ENCODE data around the gene HOXA4. TPM values are rescaled to one million over a fixed set of nuclear protein-coding genes. Genes with fewer than 3 reads are reported as not detected.

Gene HOXA4
- total and polyA plus RNA-seq, 2 experiments from 2014 or later: not detected

DNA sequence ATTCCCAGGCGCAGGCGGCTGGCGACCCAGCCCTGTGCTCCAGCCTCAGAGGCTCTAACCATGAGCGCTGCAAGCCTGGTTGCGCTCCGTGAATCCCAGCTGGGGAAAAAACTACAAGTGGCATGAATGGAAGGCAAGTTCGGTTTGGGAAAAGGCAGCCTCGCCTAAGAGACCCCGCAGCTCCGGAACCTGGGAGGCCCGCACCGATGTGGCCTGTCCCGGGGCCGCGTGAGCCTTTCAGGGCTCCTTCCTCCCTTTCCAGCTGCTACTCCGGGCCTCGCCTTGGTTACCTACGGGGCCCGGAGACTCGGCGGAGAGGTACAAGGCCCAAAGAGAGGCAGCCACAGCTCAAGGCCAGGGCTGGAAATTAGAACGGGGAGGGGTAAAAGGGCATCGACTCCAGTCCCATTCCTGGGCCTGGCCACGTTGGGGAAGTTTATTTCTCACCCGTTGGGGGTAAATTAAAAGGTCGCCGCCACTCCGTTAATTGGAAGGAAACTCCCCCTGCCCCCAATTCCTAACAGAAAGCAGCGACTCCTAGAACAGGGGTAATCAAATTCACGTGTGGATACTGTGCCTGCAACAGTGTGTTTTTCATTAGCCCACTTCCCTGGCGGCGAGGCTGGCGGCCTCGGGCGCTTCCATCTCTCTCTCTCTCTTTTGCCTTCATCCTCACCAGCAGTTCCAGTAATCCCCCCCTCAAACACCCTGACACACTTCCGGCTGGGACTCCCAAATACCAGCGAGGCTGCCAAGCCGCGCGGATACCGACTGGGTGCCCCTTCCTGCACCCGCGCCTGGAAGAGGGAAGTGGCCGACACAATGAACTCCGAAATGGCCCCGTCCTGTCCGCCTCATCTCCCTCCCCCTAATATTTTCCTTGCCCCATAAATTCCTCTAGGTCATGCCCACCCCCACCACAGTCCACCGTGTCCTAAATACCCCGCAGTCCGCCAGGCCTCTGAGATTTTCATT is 36.3 kb upstream of the HOXA4 start:
- Histone ChIP-seq H2AFZ (no peak overlapping the region), H3K36me3 (ENCODE audit: insufficient read depth) (no peaks in the 10 kb centered on the region; the same call in 1 of the 2 replicates), H4K20me1 (replicated peaks; ENCODE audit: insufficient read depth) (peaks cover 59% of the 10 kb centered on the region), H3K4me3 (no peak overlapping the region), H3F3A (replicated peaks; ENCODE audit: low read depth) (peaks cover 38% of the 10 kb centered on the region), H3K9me2 (ENCODE audit: insufficient read depth) (no peaks in the 10 kb centered on the region), H3K4me2 (no peak overlapping the region), H3K4me1 (ENCODE audit: insufficient read depth) (peaks cover 4% of the 10 kb centered on the region), H3K79me2 (replicated peaks; ENCODE audit: insufficient read depth) (no peaks in the 10 kb centered on the region), H3K27ac (ENCODE audit: low read depth) (no peak overlapping the region), H3K27me3 (ENCODE audit: insufficient read depth) (peaks cover 100% of the 10 kb centered on the region)
- peaks cover 16% of the 10 kb centered on the region; the same call in 2 of the 3 replicates for H3K9me3 Mint-ChIP-seq
- H3K36me3 Mint-ChIP-seq (ENCODE audit: low read depth): no peaks in the 10 kb centered on the region; the same call in 2 of the 3 replicates
- DNase-seq (ENCODE audit: low spot score) (peak; percentile 53), ATAC-seq (no peak)
- peaks cover 13% of the 10 kb centered on the region for H3K4me1 Mint-ChIP-seq
- peak; percentile 95 for TF ChIP-seq EZH2 (IDR thresholded peaks at IDR 0.05; ENCODE audit: low read depth, unreplicated experiment)
- TF ChIP-seq EZH2phosphoT487 (IDR thresholded peaks at IDR 0.05; ENCODE audit: unreplicated experiment): peak; percentile 27
- TF ChIP-seq ZNF331 (CRISPR knock-in tag; IDR thresholded peaks at IDR 0.05; ENCODE audit: low read depth): no peak
- H3K4me3 Mint-ChIP-seq: no peak overlapping the region
- no peak overlapping the region for H3K27ac Mint-ChIP-seq
- H3K27me3 Mint-ChIP-seq (ENCODE audit: insufficient read depth, low read depth, poor library complexity): peaks cover 100% of the 10 kb centered on the region

DNA sequence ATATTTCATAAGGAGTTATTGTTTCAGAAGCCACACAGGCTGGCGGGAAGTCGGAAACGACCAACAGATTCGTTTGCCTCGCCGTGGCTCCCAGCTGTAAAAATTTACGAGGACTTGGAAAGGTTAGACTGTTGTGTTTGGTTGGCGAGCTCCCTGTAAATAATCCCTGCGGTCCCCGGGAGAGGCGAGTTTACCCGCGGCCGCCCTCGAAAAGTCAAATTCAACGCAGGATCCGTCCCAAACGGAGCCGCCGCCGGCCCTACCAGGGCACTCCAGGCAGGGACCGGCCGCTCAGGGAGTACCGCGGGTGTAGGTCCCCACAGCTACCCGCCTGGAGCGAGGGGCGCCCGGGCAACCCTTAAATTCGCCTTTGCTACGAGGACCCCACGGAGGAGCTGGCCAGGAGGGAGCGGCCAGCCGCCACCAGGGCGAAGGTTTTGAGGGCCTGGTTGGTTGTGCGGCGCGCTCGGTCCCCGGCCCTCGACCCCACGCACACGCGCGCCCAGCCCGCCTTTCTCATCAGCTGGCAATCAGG is 35.5 kb upstream of the HOXA4 start:
- Histone ChIP-seq H3K4me1 (ENCODE audit: insufficient read depth) (peaks cover 4% of the 10 kb centered on the region), H3K4me3 (no peak overlapping the region), H4K20me1 (replicated peaks; ENCODE audit: insufficient read depth) (peaks cover 51% of the 10 kb centered on the region), H3K36me3 (ENCODE audit: insufficient read depth) (no peaks in the 10 kb centered on the region; the same call in 1 of the 2 replicates), H3K27me3 (ENCODE audit: insufficient read depth) (peaks cover 100% of the 10 kb centered on the region), H3K9me2 (ENCODE audit: insufficient read depth) (no peaks in the 10 kb centered on the region), H3K27ac (ENCODE audit: low read depth) (no peak overlapping the region), H3K79me2 (replicated peaks; ENCODE audit: insufficient read depth) (no peaks in the 10 kb centered on the region), H3F3A (replicated peaks; ENCODE audit: low read depth) (peaks cover 32% of the 10 kb centered on the region), H3K4me2 (no peak overlapping the region), H2AFZ (no peak overlapping the region)
- Mint-ChIP-seq H3K9me3 (peaks cover 11% of the 10 kb centered on the region; the same call in 2 of the 3 replicates), H3K4me3 (no peak overlapping the region), H3K27me3 (ENCODE audit: insufficient read depth, low read depth, poor library complexity) (peaks cover 100% of the 10 kb centered on the region), H3K27ac (no peak overlapping the region), H3K4me1 (peaks cover 13% of the 10 kb centered on the region), H3K36me3 (ENCODE audit: low read depth) (no peaks in the 10 kb centered on the region; the same call in 2 of the 3 replicates)
- DNase-seq (ENCODE audit: low spot score): peak; percentile 32
- ATAC-seq: no peak
- TF ChIP-seq, protein P1, sequence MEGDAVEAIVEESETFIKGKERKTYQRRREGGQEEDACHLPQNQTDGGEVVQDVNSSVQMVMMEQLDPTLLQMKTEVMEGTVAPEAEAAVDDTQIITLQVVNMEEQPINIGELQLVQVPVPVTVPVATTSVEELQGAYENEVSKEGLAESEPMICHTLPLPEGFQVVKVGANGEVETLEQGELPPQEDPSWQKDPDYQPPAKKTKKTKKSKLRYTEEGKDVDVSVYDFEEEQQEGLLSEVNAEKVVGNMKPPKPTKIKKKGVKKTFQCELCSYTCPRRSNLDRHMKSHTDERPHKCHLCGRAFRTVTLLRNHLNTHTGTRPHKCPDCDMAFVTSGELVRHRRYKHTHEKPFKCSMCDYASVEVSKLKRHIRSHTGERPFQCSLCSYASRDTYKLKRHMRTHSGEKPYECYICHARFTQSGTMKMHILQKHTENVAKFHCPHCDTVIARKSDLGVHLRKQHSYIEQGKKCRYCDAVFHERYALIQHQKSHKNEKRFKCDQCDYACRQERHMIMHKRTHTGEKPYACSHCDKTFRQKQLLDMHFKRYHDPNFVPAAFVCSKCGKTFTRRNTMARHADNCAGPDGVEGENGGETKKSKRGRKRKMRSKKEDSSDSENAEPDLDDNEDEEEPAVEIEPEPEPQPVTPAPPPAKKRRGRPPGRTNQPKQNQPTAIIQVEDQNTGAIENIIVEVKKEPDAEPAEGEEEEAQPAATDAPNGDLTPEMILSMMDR (conservative IDR thresholded peaks at IDR 0.05; ENCODE audit: low read depth in 2 of 2): no peak
- TF ChIP-seq EZH2phosphoT487 (IDR thresholded peaks at IDR 0.05; ENCODE audit: unreplicated experiment): peak; percentile 98
- TF ChIP-seq POLR2AphosphoS5 (IDR thresholded peaks at IDR 0.05; ENCODE audit: low read depth): no peak
- TF ChIP-seq ZNF331 (CRISPR knock-in tag; IDR thresholded peaks at IDR 0.05; ENCODE audit: low read depth): no peak
- TF ChIP-seq, protein P2, sequence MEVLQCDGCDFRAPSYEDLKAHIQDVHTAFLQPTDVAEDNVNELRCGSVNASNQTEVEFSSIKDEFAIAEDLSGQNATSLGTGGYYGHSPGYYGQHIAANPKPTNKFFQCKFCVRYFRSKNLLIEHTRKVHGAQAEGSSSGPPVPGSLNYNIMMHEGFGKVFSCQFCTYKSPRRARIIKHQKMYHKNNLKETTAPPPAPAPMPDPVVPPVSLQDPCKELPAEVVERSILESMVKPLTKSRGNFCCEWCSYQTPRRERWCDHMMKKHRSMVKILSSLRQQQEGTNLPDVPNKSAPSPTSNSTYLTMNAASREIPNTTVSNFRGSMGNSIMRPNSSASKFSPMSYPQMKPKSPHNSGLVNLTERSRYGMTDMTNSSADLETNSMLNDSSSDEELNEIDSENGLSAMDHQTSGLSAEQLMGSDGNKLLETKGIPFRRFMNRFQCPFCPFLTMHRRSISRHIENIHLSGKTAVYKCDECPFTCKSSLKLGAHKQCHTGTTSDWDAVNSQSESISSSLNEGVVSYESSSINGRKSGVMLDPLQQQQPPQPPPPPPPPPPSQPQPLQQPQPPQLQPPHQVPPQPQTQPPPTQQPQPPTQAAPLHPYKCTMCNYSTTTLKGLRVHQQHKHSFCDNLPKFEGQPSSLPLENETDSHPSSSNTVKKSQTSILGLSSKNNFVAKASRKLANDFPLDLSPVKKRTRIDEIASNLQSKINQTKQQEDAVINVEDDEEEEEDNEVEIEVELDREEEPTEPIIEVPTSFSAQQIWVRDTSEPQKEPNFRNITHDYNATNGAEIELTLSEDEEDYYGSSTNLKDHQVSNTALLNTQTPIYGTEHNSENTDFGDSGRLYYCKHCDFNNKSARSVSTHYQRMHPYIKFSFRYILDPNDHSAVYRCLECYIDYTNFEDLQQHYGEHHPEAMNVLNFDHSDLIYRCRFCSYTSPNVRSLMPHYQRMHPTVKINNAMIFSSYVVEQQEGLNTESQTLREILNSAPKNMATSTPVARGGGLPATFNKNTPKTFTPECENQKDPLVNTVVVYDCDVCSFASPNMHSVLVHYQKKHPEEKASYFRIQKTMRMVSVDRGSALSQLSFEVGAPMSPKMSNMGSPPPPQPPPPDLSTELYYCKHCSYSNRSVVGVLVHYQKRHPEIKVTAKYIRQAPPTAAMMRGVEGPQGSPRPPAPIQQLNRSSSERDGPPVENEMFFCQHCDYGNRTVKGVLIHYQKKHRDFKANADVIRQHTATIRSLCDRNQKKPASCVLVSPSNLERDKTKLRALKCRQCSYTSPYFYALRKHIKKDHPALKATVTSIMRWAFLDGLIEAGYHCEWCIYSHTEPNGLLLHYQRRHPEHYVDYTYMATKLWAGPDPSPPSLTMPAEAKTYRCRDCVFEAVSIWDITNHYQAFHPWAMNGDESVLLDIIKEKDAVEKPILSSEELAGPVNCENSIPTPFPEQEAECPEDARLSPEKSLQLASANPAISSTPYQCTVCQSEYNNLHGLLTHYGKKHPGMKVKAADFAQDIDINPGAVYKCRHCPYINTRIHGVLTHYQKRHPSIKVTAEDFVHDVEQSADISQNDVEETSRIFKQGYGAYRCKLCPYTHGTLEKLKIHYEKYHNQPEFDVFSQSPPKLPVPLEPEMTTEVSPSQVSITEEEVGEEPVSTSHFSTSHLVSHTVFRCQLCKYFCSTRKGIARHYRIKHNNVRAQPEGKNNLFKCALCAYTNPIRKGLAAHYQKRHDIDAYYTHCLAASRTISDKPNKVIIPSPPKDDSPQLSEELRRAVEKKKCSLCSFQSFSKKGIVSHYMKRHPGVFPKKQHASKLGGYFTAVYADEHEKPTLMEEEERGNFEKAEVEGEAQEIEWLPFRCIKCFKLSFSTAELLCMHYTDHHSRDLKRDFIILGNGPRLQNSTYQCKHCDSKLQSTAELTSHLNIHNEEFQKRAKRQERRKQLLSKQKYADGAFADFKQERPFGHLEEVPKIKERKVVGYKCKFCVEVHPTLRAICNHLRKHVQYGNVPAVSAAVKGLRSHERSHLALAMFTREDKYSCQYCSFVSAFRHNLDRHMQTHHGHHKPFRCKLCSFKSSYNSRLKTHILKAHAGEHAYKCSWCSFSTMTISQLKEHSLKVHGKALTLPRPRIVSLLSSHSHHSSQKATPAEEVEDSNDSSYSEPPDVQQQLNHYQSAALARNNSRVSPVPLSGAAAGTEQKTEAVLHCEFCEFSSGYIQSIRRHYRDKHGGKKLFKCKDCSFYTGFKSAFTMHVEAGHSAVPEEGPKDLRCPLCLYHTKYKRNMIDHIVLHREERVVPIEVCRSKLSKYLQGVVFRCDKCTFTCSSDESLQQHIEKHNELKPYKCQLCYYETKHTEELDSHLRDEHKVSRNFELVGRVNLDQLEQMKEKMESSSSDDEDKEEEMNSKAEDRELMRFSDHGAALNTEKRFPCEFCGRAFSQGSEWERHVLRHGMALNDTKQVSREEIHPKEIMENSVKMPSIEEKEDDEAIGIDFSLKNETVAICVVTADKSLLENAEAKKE (CRISPR knock-in tag; IDR thresholded peaks at IDR 0.05): no peak
- no peak for TF ChIP-seq CREB1 (CRISPR knock-in tag; IDR thresholded peaks at IDR 0.05; ENCODE audit: low read depth)
- TF ChIP-seq, protein P3, sequence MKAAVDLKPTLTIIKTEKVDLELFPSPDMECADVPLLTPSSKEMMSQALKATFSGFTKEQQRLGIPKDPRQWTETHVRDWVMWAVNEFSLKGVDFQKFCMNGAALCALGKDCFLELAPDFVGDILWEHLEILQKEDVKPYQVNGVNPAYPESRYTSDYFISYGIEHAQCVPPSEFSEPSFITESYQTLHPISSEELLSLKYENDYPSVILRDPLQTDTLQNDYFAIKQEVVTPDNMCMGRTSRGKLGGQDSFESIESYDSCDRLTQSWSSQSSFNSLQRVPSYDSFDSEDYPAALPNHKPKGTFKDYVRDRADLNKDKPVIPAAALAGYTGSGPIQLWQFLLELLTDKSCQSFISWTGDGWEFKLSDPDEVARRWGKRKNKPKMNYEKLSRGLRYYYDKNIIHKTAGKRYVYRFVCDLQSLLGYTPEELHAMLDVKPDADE (IDR thresholded peaks at IDR 0.05): no peak
- TF ChIP-seq ZNF114 (CRISPR knock-in tag; IDR thresholded peaks at IDR 0.05): no peak
- peak; percentile 83 for TF ChIP-seq EZH2 (IDR thresholded peaks at IDR 0.05; ENCODE audit: low read depth, unreplicated experiment)

Data from GM23338 (cell line).